ENCODE data around the gene KIAA1755. TPM values are rescaled to one million over a fixed set of nuclear protein-coding genes. Genes with fewer than 3 reads are reported as not detected.
"Not testable (repeated sequence)": the region's sequence is repeated elsewhere in the genome, so short reads cannot be mapped to it uniquely, and the experiment has no call there.

Gene KIAA1755
- total RNA-seq, 1 donor from 2014 or later: 17.8 TPM

DNA sequence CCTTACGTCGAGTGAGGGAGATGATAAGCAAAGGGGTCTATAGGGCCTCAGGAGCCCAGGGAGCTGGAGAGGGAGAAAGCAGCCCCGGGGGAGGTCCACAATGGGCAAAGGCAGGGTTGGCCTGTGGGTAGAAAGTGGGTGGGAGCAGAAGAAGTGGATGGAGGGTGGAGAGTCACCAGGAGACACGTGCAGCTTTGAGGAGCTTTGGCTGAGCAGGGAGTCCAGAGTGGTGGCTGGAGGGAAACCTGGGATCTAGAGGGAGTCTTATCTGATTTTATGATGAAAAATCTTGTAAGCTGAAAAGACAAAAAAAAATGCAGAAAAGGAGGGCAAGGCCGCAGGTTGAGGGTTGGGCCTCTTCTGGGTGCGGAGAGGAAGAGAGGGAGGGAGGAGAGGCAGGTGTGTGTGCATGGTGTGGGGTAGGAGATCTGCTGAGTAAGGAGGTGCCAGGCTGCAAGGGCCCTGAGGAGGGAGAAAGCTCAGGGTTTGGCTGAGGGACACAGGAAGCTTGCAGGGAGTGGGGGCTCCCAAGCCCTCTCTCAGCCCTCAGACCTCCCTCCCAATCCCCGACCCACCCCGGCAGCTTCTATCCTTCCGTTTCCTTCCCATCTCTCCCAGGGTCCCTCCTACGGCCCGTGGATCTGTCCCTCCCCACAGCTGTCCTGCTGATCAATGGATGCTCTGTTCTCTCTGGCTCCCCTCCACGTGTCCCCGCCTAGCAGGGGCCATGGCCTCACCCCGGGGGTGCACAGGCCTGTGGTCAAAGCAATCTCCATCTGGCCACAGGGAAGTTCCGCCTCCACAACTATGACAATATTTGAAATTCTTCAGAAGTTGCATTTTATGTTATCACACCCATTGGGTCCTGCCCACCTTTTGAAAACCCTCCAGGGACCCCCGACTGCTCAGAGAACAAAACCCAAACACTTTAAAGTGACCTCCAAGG lies 26.3 kb upstream of the KIAA1755 start:
- Mint-ChIP-seq H3K4me3 (ENCODE audit: unreplicated experiment) (no peak overlapping the region), H3K36me3 (ENCODE audit: low read depth) (peaks cover 2% of the 10 kb centered on the region), H3K9me3 (ENCODE audit: low read depth) (peaks cover 3% of the 10 kb centered on the region), H3K27ac (ENCODE audit: unreplicated experiment) (peak overlapping the region; percentile 87), H3K27me3 (ENCODE audit: low read depth) (no peaks in the 10 kb centered on the region), H3K4me1 (ENCODE audit: low read depth) (peaks cover 43% of the 10 kb centered on the region)
- DNase-seq (ENCODE audit: low spot score): peak; percentile 49
- TF ChIP-seq, protein P1, sequence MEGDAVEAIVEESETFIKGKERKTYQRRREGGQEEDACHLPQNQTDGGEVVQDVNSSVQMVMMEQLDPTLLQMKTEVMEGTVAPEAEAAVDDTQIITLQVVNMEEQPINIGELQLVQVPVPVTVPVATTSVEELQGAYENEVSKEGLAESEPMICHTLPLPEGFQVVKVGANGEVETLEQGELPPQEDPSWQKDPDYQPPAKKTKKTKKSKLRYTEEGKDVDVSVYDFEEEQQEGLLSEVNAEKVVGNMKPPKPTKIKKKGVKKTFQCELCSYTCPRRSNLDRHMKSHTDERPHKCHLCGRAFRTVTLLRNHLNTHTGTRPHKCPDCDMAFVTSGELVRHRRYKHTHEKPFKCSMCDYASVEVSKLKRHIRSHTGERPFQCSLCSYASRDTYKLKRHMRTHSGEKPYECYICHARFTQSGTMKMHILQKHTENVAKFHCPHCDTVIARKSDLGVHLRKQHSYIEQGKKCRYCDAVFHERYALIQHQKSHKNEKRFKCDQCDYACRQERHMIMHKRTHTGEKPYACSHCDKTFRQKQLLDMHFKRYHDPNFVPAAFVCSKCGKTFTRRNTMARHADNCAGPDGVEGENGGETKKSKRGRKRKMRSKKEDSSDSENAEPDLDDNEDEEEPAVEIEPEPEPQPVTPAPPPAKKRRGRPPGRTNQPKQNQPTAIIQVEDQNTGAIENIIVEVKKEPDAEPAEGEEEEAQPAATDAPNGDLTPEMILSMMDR (IDR thresholded peaks at IDR 0.05): no peak

DNA sequence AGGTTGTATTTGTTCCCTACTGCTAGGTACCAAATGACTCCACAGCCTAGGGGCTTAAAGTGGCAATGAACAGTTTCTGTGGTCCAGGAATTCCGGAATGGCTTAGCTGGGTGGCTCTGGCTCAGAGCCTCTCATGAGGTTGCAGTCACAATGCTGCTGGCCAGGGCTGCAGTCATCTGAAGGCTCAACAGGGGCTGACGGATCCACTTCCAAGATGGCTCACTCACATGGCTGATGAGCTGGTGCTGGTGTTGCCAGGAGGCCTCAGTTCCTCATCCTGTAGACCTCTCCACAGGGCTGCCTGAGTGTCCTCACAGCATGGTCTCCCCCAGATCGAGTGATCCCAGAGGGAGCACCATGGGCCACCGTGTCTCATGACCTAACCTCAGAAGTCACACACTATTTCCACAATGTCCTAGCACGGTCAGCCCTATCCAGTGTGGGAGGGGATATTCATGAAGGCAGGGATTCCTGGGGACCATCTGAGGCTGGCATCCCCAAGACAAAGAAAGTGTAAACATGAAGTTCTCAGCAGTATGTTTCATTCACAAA lies 24.4 kb upstream of the KIAA1755 start:
- peaks cover 2% of the 10 kb centered on the region for H3K36me3 Mint-ChIP-seq (ENCODE audit: low read depth)
- H3K9me3 Mint-ChIP-seq (ENCODE audit: low read depth): peaks cover 3% of the 10 kb centered on the region
- TF ChIP-seq, protein P1 (IDR thresholded peaks at IDR 0.05): no peak
- no peak overlapping the region for H3K4me3 Mint-ChIP-seq (ENCODE audit: unreplicated experiment)
- no peak overlapping the region for H3K27ac Mint-ChIP-seq (ENCODE audit: unreplicated experiment)
- H3K27me3 Mint-ChIP-seq (ENCODE audit: low read depth): no peaks in the 10 kb centered on the region
- peak; percentile 67 for DNase-seq (ENCODE audit: low spot score)
- H3K4me1 Mint-ChIP-seq (ENCODE audit: low read depth): peaks cover 35% of the 10 kb centered on the region

DNA sequence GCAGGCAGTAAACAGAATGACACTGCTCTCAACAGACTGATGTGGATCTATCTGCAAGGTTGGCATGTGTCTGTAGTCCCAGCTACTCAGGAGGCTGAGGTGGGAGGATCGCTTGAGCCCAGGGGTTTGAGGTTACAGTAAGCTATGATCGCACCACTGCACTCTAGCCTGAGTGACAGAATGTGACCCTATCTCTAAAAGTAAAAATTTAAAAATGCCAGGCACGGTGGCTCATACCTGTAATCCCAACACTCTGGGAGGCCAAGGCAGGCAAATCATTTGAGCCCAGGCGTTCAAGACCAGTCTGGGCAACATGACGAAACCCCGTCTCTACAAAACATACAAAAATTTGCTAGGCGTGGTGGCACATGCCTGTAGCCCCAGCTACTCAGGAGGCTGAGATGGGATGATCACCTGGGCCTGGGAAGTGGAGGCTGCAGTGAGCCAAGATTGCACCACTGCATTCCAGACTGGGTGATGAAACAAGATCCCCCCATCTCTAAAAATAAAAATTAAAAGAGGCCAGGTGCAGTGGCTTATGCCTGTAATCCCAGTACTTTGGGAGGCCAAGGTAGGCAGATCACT lies 23.6 kb upstream of the KIAA1755 start:
- not testable (repeated sequence) for H3K27ac Mint-ChIP-seq (ENCODE audit: unreplicated experiment); H3K9me3 Mint-ChIP-seq (ENCODE audit: low read depth); H3K27me3 Mint-ChIP-seq (ENCODE audit: low read depth); H3K36me3 Mint-ChIP-seq (ENCODE audit: low read depth); H3K4me3 Mint-ChIP-seq (ENCODE audit: unreplicated experiment); DNase-seq (ENCODE audit: low spot score)
- peaks cover 43% of the 10 kb centered on the region for H3K4me1 Mint-ChIP-seq (ENCODE audit: low read depth)

DNA sequence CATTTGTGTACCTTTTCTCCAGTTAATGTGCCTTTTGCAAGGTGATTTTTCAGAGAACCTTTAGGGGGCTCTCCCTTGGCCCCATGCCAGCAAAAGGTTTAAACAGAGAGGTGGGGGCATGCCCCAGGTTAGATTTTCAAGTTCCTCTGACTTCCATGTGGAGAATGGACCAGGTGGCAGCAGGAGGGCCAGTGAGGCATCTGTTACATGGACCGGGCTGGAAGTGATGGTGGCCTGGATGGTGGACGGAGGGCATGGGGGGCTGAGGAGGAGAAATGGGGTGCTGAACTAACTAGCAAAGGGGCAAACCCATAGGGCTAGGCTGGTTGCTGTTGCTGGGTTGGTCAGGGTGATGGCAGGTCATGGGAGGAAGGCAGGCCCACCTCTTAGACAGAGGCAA lies 22.7 kb upstream of the KIAA1755 start:
- H3K27me3 Mint-ChIP-seq (ENCODE audit: low read depth): no peaks in the 10 kb centered on the region
- peaks cover 49% of the 10 kb centered on the region for H3K4me1 Mint-ChIP-seq (ENCODE audit: low read depth)
- peak; percentile 40 for DNase-seq (ENCODE audit: low spot score)
- H3K27ac Mint-ChIP-seq (ENCODE audit: unreplicated experiment): no peak overlapping the region
- H3K9me3 Mint-ChIP-seq (ENCODE audit: low read depth): peaks cover 3% of the 10 kb centered on the region
- TF ChIP-seq, protein P1 (IDR thresholded peaks at IDR 0.05): no peak
- no peak overlapping the region for H3K4me3 Mint-ChIP-seq (ENCODE audit: unreplicated experiment)
- H3K36me3 Mint-ChIP-seq (ENCODE audit: low read depth): peaks cover 2% of the 10 kb centered on the region

DNA sequence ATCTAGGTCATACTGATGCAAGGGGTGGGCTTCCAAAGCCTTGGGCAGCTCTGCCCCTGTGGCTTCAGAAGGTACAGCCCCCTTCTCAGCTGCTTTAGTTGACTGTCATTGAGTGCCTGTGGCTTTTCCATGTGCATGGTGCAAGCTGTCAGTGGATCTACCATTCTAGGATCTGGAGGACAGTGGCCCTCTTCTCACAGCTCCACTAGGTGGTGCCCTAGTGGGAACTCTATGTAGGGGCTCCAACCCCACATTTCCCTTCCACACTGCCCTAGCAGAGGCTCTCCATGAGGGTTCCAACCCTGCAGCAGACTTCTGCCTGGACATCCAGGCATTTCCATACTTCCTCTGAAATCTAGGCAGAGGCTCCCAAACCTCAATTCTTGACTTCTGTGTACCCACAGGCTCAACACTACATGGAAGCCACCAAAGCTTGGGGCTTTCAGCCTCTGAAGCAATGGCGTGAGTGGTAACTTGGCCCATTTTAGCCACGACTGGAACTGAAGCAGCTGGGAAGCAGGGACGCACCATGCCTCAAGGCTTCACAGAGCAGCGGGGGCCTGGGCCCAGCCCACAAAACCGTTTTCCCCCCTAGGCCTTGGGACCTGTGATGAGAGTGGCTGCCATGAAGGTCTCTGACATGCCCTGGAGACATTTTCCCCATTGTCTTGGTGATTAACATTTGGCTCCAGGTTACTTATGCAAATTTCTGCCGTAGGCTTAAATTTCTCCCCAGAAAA lies 20.8 kb upstream of the KIAA1755 start:
- not testable (repeated sequence) for H3K4me3 Mint-ChIP-seq (ENCODE audit: unreplicated experiment); H3K36me3 Mint-ChIP-seq (ENCODE audit: low read depth); H3K9me3 Mint-ChIP-seq (ENCODE audit: low read depth); H3K27me3 Mint-ChIP-seq (ENCODE audit: low read depth); H3K27ac Mint-ChIP-seq (ENCODE audit: unreplicated experiment); DNase-seq (ENCODE audit: low spot score)
- TF ChIP-seq, protein P1 (IDR thresholded peaks at IDR 0.05): peak; percentile 23
- peaks cover 43% of the 10 kb centered on the region for H3K4me1 Mint-ChIP-seq (ENCODE audit: low read depth)

All from chondrocyte (in vitro differentiated cells).